GM19467 (cell line): ENCODE measurements around the gene ALDH4A1.

ENCODE experiments used
- ATAC-seq: cut with Tn5 transposase; IDR thresholded peaks from one replicate; pipeline ENCODE4 v1.9.1; 2021; ENCODE audit warnings: mild to moderate bottlenecking, moderate library complexity; ENCODE audit not compliant: unreplicated experiment

Gene ALDH4A1

GRCh38 chr1:18939398-18940302, 37.3 kb upstream of the ALDH4A1 start:
- no peak for ATAC-seq

- no peak for ATAC-seq
These were observed 36.3 kb upstream of the ALDH4A1 start for GRCh38 chr1:18938707-18939070.

DNA sequence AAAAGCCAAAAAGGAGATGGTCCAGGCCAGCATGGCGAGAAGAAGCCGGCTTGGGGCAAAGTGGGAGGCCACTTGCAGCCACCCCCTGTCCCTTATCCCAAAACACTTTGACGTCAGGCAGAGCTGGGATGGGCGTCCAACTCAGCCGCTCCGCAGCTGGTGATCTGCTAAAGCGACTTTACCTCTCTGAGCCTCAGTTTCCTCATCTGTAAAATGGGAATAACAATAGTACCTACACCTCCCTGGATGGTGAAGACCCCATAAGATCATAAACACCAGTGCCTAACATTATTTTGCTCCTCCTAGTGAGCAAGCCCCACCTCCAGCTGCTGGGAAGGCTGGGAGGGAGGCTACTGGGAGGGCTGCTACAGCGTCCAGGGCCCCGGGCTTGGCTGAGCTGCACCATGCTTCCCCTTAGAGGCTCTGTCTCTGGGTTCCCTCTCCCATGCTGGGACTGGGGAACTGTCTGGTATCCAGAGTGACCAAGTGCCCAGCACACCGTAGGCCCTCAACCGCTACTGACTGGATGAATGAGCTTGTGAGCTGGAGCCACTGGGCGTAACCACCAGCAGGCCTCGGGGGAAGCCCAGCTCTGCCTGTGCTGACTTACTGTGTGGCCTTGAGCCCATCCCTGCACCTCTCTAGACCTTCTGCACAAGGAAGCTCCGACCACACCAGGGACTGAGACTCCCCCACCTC, 35.8 kb upstream of the ALDH4A1 start:
- no peak for ATAC-seq

DNA sequence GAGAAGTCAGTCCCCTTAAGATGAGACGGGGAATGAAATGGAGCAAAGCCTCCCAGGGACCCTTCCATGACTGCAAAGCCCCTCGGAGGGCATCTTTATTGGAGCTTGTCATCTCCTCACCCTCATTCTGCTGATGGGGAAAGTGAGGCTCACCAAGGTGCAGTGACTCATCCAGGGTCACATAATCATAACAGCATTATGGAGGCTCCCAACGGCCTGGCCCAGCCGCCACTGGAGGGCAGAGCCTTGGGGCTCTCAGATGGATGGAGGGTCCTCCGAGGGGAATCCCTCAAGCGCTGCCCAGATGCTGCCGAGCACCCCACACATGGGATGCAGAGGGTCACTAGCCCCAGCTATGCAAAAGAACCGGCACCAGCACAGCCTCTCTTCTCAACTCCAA, 35.2 kb upstream of the ALDH4A1 start:
- ATAC-seq, result no peak

DNA sequence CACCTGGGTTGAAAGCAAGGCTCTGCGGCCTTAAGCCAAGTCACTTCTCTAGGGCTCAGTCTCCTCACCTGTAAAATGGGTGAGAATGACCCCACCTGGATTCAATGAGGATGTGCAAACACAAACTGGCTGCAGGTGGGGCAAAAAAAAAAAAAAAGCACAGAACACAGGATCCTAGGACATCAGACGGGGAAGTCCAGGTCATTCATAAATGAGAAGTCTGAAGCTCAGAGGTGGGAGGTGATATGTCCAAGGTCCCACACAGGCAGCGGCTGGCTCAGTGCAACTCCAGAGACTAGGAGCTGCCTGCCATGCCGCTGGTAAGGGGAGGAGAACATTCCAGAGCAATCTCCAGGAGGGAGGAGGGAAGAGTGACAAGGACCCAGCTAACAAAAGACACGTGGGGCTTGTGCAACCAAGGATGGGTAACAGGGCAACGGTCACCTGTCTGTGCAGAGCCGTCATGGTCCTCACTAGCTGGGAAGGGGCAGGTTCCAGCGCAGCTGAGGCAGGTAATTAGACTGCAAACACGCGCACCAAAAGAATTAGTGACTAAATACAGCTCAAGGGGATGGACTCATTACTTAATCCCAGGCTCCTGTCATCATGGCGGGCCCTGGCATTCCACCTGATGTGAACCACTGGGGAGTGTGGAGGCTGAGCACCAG, 34.6 kb upstream of the ALDH4A1 start:
- no peak for ATAC-seq

DNA sequence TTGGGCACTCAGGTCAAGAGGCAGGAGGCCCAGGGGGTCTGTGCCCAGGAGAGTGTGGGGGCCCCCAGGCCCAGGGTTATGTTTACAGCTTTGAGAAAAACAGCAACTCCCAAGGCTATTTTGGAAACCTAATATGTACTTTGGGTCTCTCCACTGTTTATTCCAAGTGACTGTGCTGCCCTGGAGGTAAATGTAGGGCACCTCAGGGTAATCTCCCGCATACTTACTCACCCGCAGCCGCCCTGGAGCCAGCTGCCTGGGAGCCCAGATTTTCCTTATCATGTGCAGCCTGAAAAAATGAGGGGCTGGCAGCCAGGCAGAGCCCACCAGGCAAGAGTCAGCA, 34.1 kb upstream of the ALDH4A1 start:
- no peak for ATAC-seq

- no peak for ATAC-seq
These were observed 32.0 kb upstream of the ALDH4A1 start for GRCh38 chr1:18934205-18935000.

- ATAC-seq, result no peak
These were observed 30.5 kb upstream of the ALDH4A1 start for GRCh38 chr1:18932879-18933278.

DNA sequence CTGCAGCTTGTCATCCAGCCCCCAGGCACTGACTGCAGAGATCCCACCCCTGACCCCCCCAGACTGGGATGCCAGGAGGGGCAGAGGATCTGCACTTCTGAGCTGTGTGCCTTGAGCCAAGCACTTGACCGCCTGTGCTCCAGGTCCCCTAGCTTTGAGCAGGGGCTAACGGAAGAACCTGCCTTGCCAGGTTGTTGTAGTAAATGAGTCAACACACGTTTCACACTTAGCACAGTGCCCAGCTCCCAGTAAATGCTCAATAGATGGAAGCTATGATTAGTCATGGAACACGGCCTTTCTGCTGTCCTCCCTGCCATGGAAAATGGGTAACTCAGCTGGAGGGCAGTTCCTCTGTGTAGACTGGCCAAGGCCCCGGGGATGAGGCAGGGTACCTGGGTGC, 30.0 kb upstream of the ALDH4A1 start:
- ATAC-seq, result no peak

GRCh38 chr1:18931730-18932129, 29.4 kb upstream of the ALDH4A1 start:
- ATAC-seq, result no peak

DNA sequence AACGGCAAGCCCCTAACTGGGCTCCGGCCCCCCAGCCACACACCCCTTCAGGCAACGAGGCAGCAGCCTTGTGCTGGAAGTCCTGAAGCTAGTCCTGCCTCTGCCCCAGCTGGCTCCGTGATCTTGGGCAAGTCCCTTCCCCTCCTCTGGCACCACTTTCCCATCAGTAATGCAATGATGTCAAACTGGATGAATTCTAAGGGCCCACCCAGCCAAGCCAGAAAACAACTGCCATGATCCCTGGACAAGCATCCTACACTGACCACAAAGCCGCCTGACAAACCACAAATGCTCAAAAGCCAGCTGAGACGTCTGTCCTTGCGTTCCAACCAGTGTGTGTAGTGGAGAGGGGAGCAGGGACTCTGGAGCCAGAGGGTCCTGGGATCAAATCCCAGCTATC, 27.3 kb upstream of the ALDH4A1 start:
- no peak for ATAC-seq

- no peak for ATAC-seq
These were observed 26.6 kb upstream of the ALDH4A1 start for GRCh38 chr1:18928985-18929384.

DNA sequence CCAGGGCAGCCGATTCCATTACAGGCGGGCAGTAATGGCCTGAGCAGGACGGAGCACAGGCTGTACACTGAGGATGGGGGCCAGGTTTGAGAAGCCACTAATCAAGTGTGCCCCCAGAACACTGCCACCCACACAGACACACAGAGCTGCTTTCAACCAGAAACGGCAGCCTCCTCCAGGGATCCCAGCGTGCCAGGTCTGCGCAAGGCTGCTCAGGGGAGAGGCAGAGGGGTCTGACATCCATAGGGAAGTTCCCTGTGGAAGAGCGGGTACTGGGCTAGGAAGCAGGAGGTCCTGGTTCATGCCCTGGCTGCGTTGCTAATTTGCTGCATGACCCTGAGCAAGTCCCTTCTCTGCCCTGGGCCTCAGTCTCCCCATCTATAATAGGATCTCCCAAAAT, 26.1 kb upstream of the ALDH4A1 start:
- ATAC-seq, result no peak

DNA sequence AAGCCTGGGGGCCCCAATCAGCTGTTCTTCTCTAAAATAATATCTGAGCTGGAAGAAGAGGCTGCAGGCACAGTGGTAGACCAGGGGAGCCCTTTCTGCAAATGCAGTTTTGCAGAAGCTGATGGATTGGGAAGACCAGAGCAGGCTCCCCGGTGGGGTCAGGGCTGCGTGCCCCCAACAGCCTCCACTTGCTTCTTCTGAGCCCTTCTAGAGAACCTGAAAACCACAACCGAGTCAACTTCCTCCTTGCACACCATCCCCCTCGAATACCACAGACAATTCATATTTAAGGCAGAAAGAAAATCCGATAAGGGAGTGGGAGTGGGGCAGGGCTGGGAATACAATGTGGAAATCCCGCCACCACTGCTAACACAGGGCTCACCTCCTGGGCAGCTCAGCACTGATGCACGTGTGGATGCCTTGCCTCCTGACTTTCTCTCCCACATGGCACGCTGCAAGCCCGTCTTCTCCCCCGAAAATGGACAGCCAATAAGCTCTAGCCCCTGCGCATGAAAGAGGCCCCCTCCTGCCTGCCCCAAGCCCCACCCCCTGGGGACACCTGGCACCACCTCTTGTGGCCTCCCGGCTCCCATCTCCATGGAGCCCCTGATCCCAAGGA, 25.4 kb upstream of the ALDH4A1 start:
- no peak for ATAC-seq

- peak; percentile 8 for ATAC-seq
These were observed 24.8 kb upstream of the ALDH4A1 start for GRCh38 chr1:18927082-18927653.

- peak; percentile 52 for ATAC-seq
These were observed 24.1 kb upstream of the ALDH4A1 start for GRCh38 chr1:18926315-18927081.

GRCh38 chr1:18925279-18925678, 22.9 kb upstream of the ALDH4A1 start:
- no peak for ATAC-seq

GRCh38 chr1:18924221-18924691, 21.9 kb upstream of the ALDH4A1 start:
- no peak for ATAC-seq

DNA sequence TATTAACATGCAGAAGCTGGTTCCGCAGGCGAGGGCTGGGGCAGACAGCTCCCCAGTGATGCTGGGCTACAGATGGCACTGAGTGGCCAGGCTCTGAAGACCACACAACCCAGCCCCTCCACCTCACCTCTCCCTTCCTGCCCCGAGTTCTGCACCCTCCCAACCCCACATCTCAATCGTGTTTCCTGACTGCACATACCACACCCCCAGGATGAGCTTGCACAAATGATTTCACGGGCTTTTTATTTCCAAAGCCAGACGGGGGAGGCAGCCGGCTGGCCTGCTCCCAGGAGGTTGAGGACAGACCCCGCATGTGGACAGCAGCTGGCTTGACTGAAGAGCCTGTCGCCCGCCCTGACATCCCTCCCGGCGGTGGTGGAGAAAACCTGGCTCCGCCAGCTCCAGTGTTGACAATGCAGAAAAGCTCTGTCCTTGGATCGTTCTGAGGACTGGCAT, 21.4 kb upstream of the ALDH4A1 start:
- ATAC-seq, result no peak
